ENCODE measurements around the gene IQGAP1.

IQGAP1 gene

DNA sequence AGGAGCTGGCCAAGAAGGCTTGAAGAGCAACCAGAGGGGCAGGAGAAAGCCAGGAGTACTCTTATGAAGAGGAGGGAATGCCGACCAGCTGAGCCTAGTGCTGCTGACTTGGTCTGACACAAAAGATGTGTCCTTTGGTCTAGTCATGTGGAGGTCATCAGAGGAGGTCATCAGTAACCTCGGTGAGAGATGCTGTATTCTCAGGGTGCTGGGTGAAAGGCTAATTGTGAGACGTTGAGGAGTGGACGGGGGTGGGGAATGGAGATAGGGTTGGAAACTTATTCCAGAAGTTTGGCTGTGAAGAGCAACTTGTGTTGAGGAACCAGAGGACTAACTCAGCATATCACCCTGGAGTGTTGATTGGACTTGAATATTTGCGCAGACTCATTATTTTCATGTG, 147.2 kb downstream of the IQGAP1 start:
- H3K9ac ChIP-seq (ENCODE audit: low read depth in 1 of 2, low read length in 2 of 2): no peak overlapping the region
- no peaks in the 10 kb centered on the region for H3K27me3 ChIP-seq (ENCODE audit: control insufficient read depth in 1 of 2, insufficient read depth in 2 of 2, low read length in 2 of 2)
- H3K36me3 ChIP-seq (ENCODE audit: control insufficient read depth in 1 of 2, insufficient read depth in 2 of 2, low read length in 2 of 2): no peaks in the 10 kb centered on the region
- peaks cover 7 to 25% of the 10 kb centered on the region in 2 donors for H3K4me1 ChIP-seq (ENCODE audit: control insufficient read depth in 1 of 2, insufficient read depth in 2 of 2, low read length in 2 of 2)
- no peaks in the 10 kb centered on the region for H3K9me3 ChIP-seq (ENCODE audit: control insufficient read depth in 1 of 2, low read length in 2 of 2)
- H3K27ac ChIP-seq (ENCODE audit: low read depth, low read length): no peak overlapping the region
- H3K4me3 ChIP-seq (ENCODE audit: low read depth in 1 of 2, low read length in 2 of 2): no peak overlapping the region

DNA sequence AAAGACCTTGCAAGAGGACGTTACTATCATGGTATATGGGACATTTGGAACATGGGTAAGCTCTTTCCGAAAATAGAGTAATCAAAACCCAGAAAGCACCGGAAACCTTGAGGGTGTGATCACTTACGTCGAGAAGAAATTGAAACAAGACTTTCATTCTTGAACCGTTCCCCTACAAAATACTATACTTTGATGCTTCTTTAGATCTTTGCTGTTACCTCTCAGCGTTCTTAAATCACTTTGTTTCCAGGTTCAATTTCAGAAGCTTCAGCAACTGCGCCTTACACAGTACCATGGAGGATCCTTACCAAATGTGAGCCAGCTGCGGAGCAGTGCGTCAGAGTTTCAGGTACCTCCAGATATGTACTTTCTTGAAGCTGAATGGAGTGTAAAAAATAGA, 151.7 kb downstream of the IQGAP1 start:
- Histone ChIP-seq H3K4me3 (ENCODE audit: low read depth in 1 of 2, low read length in 2 of 2) (peak overlapping the region in 1 of 2 donors; percentile 16), H3K9me3 (ENCODE audit: control insufficient read depth in 1 of 2, low read length in 2 of 2) (no peaks in the 10 kb centered on the region), H3K27ac (ENCODE audit: low read depth, low read length) (no peak overlapping the region), H3K4me1 (ENCODE audit: control insufficient read depth in 1 of 2, insufficient read depth in 2 of 2, low read length in 2 of 2) (peaks cover 3 to 11% of the 10 kb centered on the region in 2 donors), H3K27me3 (ENCODE audit: control insufficient read depth in 1 of 2, insufficient read depth in 2 of 2, low read length in 2 of 2) (no peaks in the 10 kb centered on the region), H3K9ac (ENCODE audit: low read depth in 1 of 2, low read length in 2 of 2) (no peak overlapping the region), H3K36me3 (ENCODE audit: control insufficient read depth in 1 of 2, insufficient read depth in 2 of 2, low read length in 2 of 2) (peaks cover 3 to 5% of the 10 kb centered on the region in 2 donors)

DNA sequence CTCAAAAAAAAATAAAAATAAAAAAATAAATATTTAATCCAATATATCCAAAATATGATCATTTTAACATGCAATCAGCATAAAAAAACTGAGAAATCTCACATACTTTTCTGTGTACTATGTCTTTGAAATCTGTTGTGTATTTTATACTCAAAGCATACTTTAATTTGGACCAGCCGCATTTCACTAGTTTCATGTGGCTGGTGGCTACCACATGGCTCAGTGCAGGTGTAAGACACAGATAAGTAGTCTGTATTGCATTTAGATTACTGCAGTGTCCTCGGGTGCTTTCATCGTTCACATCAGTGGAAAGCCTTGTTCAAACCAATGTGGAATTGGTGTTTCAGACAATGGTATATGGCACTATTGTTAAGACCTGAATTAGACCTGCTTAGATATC, 152.7 kb downstream of the IQGAP1 start:
- Histone ChIP-seq H3K27ac (ENCODE audit: low read depth, low read length) (no peak overlapping the region), H3K4me1 (ENCODE audit: control insufficient read depth in 1 of 2, insufficient read depth in 2 of 2, low read length in 2 of 2) (peaks cover 2 to 8% of the 10 kb centered on the region in 2 donors), H3K27me3 (ENCODE audit: control insufficient read depth in 1 of 2, insufficient read depth in 2 of 2, low read length in 2 of 2) (no peaks in the 10 kb centered on the region), H3K36me3 (ENCODE audit: control insufficient read depth in 1 of 2, insufficient read depth in 2 of 2, low read length in 2 of 2) (peaks cover 3 to 5% of the 10 kb centered on the region in 2 donors), H3K4me3 (ENCODE audit: low read depth in 1 of 2, low read length in 2 of 2) (no peak overlapping the region), H3K9me3 (ENCODE audit: control insufficient read depth in 1 of 2, low read length in 2 of 2) (no peaks in the 10 kb centered on the region), H3K9ac (ENCODE audit: low read depth in 1 of 2, low read length in 2 of 2) (no peak overlapping the region)

DNA sequence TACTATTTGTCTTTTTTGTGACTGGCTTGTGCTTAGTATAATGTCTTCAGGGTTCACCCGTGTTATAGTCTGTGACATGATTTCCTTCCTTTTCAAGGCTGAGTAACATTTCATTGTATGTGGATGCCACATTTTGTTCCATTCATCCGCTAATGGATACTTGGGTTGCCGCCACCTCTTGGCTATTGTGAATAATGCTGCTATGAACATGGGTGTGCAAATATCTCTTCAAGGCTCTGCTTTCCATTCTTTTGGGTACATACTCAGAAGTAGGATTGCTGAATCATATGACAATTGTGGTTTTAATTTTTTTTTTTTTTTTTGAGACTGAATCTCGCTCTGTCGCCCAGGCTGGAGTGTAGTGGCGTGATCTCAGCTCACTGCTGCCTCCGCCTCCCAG, 157.1 kb downstream of the IQGAP1 start:
- Histone ChIP-seq H3K9me3 (ENCODE audit: control insufficient read depth in 1 of 2, low read length in 2 of 2) (no peaks in the 10 kb centered on the region), H3K27ac (ENCODE audit: low read depth, low read length) (no peak overlapping the region), H3K36me3 (ENCODE audit: control insufficient read depth in 1 of 2, insufficient read depth in 2 of 2, low read length in 2 of 2) (peaks cover 3 to 5% of the 10 kb centered on the region in 2 donors), H3K4me1 (ENCODE audit: control insufficient read depth in 1 of 2, insufficient read depth in 2 of 2, low read length in 2 of 2) (no peaks in the 10 kb centered on the region), H3K4me3 (ENCODE audit: low read depth in 1 of 2, low read length in 2 of 2) (no peak overlapping the region), H3K27me3 (ENCODE audit: control insufficient read depth in 1 of 2, insufficient read depth in 2 of 2, low read length in 2 of 2) (no peaks in the 10 kb centered on the region), H3K9ac (ENCODE audit: low read depth in 1 of 2, low read length in 2 of 2) (no peak overlapping the region)

DNA sequence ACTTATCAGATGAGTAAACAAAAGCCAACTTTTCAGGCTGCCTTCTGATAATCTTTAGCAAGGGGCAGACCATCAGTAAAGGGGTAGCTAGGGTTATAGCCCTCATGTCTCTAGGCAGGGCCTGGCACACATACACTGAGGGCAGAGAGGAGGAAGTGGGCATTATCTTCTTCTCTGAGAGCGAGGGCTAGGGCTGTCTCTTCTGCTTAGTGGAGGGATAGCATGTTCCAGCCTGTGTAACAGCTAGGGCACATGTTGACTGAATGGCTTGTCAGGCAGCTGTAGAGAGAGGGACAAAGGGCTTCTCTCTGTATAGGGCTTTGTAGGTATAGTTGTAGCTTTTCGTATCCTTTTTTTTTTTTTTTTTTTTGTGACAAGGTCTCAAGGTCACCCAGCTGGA, 159.5 kb downstream of the IQGAP1 start:
- H3K4me3 ChIP-seq (ENCODE audit: low read depth in 1 of 2, low read length in 2 of 2): no peak overlapping the region
- no peak overlapping the region for H3K27ac ChIP-seq (ENCODE audit: low read depth, low read length)
- H3K36me3 ChIP-seq (ENCODE audit: control insufficient read depth in 1 of 2, insufficient read depth in 2 of 2, low read length in 2 of 2): peaks cover 0 to 2% of the 10 kb centered on the region in 2 donors
- peaks cover 0 to 7% of the 10 kb centered on the region in 2 donors for H3K4me1 ChIP-seq (ENCODE audit: control insufficient read depth in 1 of 2, insufficient read depth in 2 of 2, low read length in 2 of 2)
- H3K9ac ChIP-seq (ENCODE audit: low read depth in 1 of 2, low read length in 2 of 2): no peak overlapping the region
- H3K9me3 ChIP-seq (ENCODE audit: control insufficient read depth in 1 of 2, low read length in 2 of 2): no peaks in the 10 kb centered on the region
- no peaks in the 10 kb centered on the region for H3K27me3 ChIP-seq (ENCODE audit: control insufficient read depth in 1 of 2, insufficient read depth in 2 of 2, low read length in 2 of 2)

DNA sequence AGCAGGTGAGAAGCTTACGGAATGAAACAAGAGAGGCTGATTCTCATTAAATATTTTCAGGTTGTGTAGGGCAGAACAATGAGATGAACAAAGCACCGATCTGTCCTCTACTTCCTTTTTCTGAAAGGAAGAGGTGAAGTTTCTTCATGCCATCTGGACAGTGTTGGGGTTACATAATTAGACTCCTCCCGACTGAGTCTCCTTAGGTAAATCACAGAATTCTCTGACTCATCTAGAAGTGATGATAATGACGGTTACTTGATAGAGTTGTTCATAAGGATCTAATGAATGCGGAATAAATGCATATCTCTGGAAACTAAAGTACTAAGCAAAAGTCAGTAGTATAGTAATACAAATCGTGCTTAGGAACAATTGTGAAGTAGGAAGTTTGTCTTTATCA, 162.9 kb downstream of the IQGAP1 start:
- Histone ChIP-seq H3K9ac (ENCODE audit: low read depth in 1 of 2, low read length in 2 of 2) (no peak overlapping the region), H3K27ac (ENCODE audit: low read depth, low read length) (no peak overlapping the region)

More for the DNA sequence above, 162.9 kb downstream of the IQGAP1 start:
- Histone ChIP-seq H3K27me3 (ENCODE audit: control insufficient read depth in 1 of 2, insufficient read depth in 2 of 2, low read length in 2 of 2) (no peaks in the 10 kb centered on the region), H3K36me3 (ENCODE audit: control insufficient read depth in 1 of 2, insufficient read depth in 2 of 2, low read length in 2 of 2) (peaks cover 0 to 3% of the 10 kb centered on the region in 2 donors), H3K4me1 (ENCODE audit: control insufficient read depth in 1 of 2, insufficient read depth in 2 of 2, low read length in 2 of 2) (peaks cover 0 to 7% of the 10 kb centered on the region in 2 donors), H3K4me3 (ENCODE audit: low read depth in 1 of 2, low read length in 2 of 2) (no peak overlapping the region), H3K9me3 (ENCODE audit: control insufficient read depth in 1 of 2, low read length in 2 of 2) (no peaks in the 10 kb centered on the region)
